ENCODE data around the gene MAN2B1. TPM values are rescaled to one million over a fixed set of nuclear protein-coding genes. Genes with fewer than 3 reads are reported as not detected.
"Not testable (repeated sequence)": the region's sequence is repeated elsewhere in the genome, so short reads cannot be mapped to it uniquely, and the experiment has no call there.

Gene MAN2B1
- total RNA-seq, 1 donor from 2014 or later = 32.5 TPM

- DNase-seq (no peak), ATAC-seq (no peak)
- intact Hi-C loops (cut with micrococcal nuclease) = no loop called here
Observed at GRCh38 chr19:12692960-12693359, 26.4 kb upstream of the MAN2B1 start.

- intact Hi-C loops (cut with micrococcal nuclease) = no loop called here
- DNase-seq = no peak
Observed at GRCh38 chr19:12689581-12690216, 23.2 kb upstream of the MAN2B1 start.

GRCh38 chr19:12689012-12689411 lies 22.5 kb upstream of the MAN2B1 start:
- intact Hi-C loops (cut with micrococcal nuclease) = no loop called here
- DNase-seq = no peak

More at GRCh38 chr19:12689581-12690216, 23.2 kb upstream of the MAN2B1 start:
- no peak for ATAC-seq

GRCh38 chr19:12687496-12688196 lies 21.1 kb upstream of the MAN2B1 start, which contains the start of gene GNG14:
GNG14 (plus strand) TSS chr19:12687998; CDS start chr19:12688049, 51 bp downstream.
- no peak for DNase-seq
- intact Hi-C loops (cut with micrococcal nuclease) = no loop called here
- ATAC-seq = no peak

More at GRCh38 chr19:12689012-12689411, 22.5 kb upstream of the MAN2B1 start:
- no peak for ATAC-seq

- ATAC-seq (no peak), DNase-seq (no peak)
- intact Hi-C loops (cut with micrococcal nuclease) = no loop called here
Observed at GRCh38 chr19:12685831-12686230, 19.3 kb upstream of the MAN2B1 start.

GRCh38 chr19:12681074-12681987 lies 14.8 kb upstream of the MAN2B1 start, which contains the start of gene DHPS:
DHPS (minus strand) TSS chr19:12681880; CDS start chr19:12681766, 114 bp downstream.
- peak; percentile 92 for DNase-seq
- intact Hi-C loops (cut with micrococcal nuclease) = no loop called here
- peak; percentile 92 for ATAC-seq

- DNase-seq (no peak), ATAC-seq (no peak)
- intact Hi-C loops (cut with micrococcal nuclease) = no loop called here
Observed at GRCh38 chr19:12680034-12680433, 13.5 kb upstream of the MAN2B1 start.

GRCh38 chr19:12678039-12678438 lies 11.5 kb upstream of the MAN2B1 start:
- intact Hi-C loops (cut with micrococcal nuclease); DNase-seq; ATAC-seq: not testable (repeated sequence)

GRCh38 chr19:12676928-12677327 lies 10.4 kb upstream of the MAN2B1 start:
- intact Hi-C loops (cut with micrococcal nuclease) = no loop called here
- DNase-seq (no peak), ATAC-seq (no peak)

- peak; percentile 58 for ATAC-seq
- peak; percentile 86 for DNase-seq
- intact Hi-C loops (cut with micrococcal nuclease) = no loop called here
Observed at GRCh38 chr19:12676384-12676792, 9.8 kb upstream of the MAN2B1 start.

GRCh38 chr19:12675940-12676339 lies 9.4 kb upstream of the MAN2B1 start:
- ATAC-seq = no peak
- DNase-seq = no peak
- intact Hi-C loops (cut with micrococcal nuclease) = no loop called here

- intact Hi-C loops (cut with micrococcal nuclease) = no loop called here
- no peak for DNase-seq
- no peak for ATAC-seq
Observed at GRCh38 chr19:12675399-12675798, 8.9 kb upstream of the MAN2B1 start.

- intact Hi-C loops (cut with micrococcal nuclease) = no loop called here
- no peak for ATAC-seq
Observed at GRCh38 chr19:12672744-12673143, 6.2 kb upstream of the MAN2B1 start.

GRCh38 chr19:12670159-12670928 lies 3.8 kb upstream of the MAN2B1 start:
- ATAC-seq (no peak), DNase-seq (no peak)
- intact Hi-C loops (cut with micrococcal nuclease) = no loop called here

More at GRCh38 chr19:12672744-12673143, 6.2 kb upstream of the MAN2B1 start:
- DNase-seq = no peak

GRCh38 chr19:12669270-12670158 lies 3.0 kb upstream of the MAN2B1 start:
- DNase-seq (peak; percentile 85), ATAC-seq (peak; percentile 71)
- intact Hi-C loops (cut with micrococcal nuclease) = no loop called here

- DNase-seq = peak; percentile 65
- ATAC-seq = peak; percentile 11
- intact Hi-C loops (cut with micrococcal nuclease) = no loop called here
Observed at GRCh38 chr19:12668932-12669269, 2.4 kb upstream of the MAN2B1 start.

GRCh38 chr19:12668346-12668745 lies 1.8 kb upstream of the MAN2B1 start:
- no peak for DNase-seq
- intact Hi-C loops (cut with micrococcal nuclease) = no loop called here
- ATAC-seq = no peak

GRCh38 chr19:12667731-12668302 lies 1.3 kb upstream of the MAN2B1 start:
- ATAC-seq (no peak), DNase-seq (no peak)
- intact Hi-C loops (cut with micrococcal nuclease) = no loop called here
